Measurements from ENCODE around the gene CLEC4M.
"Not testable (repeated sequence)": the region's sequence is repeated elsewhere in the genome, so short reads cannot be mapped to it uniquely, and the experiment has no call there.

CLEC4M gene

DNA sequence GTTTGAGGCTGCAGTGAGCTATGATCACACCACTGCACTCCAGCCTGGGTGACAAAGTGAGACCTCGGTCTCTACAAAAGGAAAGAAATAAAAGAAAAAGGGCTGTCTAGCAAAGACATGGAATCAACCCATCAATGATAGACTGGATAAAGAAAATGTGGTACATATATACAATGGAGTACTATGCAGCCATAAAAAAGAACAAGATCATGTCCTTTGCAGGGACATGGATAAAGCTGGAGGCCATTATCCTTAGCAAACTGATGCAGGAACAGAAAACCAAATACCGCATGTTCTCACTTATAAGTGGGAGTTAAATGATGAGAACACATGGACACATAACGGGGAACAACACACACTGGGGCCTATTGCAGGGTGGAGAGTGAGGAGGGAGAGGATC, 53.0 kb downstream of the CLEC4M start:
- not testable (repeated sequence) for DNase-seq

DNA sequence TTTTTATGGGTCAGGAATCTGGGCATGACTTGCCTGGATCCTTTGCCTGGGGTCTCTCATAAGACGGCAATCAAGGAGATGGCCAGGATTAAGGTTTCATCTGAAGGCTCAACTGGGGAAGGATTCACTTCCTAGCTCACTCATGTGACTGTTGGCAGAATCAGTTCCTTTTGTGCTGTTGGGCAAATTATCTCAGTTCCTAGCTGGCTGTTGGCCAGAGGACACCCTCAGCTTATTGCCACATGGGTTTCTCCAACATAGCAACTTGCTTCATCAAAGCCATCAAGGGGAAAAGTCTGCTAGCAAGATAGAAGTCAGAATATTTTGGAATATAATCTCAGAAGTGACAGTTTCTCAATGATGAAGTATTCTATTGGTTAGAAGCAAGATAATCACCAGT, 54.8 kb downstream of the CLEC4M start:
- no peak for DNase-seq

DNA sequence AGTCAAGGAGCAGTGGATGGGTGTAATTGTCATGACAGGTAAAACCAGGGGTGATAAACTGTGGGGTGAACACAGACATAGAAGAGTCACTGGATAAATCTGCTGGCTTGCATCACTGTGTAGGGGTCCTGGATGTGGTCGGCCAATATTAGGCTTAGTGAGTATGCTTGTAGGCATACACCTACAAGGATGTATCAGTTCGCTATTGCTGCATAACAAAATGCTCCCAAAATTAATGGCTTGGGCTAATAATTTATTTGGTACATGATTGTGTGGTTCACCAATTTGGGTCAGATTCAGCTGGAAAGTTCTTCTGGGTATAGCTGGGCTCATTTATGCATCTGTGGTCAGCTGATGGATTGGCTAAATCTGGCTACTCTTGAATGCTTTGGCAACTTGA, 55.8 kb downstream of the CLEC4M start:
- DNase-seq, result no peak
